ENCODE measurements around the gene MED1.
A peak's percentile ranks its signal among the peaks of the same experiment; 100 is the strongest.
"Not testable (repeated sequence)": the region's sequence is repeated elsewhere in the genome, so short reads cannot be mapped to it uniquely, and the experiment has no call there.

The MED1 gene

DNA sequence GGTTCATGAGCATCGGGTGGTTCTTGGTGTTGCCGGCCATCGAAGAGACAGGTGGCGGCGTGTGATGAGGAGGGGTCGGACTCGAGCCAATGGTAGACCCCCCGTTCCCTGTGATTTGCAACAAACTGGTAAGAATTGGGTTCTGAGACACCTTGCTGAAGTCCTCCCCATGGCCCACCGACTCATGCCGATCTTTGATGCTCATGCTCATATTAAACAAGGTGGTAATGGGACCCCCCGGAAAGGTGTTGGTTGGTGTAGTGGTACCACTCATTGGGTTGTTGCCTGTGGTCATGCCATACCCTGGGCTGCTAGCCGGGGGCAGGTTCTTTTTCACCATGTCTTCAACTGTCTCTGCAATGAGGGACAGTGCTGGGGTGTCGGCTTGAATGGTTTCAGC, 40.8 kb downstream of the MED1 start:
- DNase-seq: no peak

DNA sequence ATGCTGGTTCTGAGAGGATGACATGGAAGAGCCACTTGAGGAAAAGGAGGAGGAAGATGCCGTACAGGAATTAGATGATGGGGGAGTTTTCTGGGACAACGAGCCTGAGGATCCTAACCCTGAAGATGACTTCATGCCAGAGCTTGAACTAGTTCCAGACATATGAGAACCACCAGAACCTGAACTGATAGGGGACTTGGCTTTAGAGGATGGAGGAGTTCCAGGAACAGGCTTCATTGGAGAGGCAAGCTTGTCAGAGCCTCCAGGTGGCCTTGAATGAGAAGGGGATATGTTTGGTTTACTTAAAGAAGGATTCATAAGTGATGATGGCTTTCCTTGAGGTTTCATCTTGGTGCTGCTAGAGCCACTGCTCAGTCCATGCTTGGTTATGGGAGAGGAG, 42.7 kb downstream of the MED1 start:
- no peak for DNase-seq

GRCh38 chr17:39406951-39407350, 44.1 kb downstream of the MED1 start:
- DNase-seq: no peak

- no peak for DNase-seq
These were observed 45.6 kb downstream of the MED1 start for GRCh38 chr17:39405436-39405835.

DNA sequence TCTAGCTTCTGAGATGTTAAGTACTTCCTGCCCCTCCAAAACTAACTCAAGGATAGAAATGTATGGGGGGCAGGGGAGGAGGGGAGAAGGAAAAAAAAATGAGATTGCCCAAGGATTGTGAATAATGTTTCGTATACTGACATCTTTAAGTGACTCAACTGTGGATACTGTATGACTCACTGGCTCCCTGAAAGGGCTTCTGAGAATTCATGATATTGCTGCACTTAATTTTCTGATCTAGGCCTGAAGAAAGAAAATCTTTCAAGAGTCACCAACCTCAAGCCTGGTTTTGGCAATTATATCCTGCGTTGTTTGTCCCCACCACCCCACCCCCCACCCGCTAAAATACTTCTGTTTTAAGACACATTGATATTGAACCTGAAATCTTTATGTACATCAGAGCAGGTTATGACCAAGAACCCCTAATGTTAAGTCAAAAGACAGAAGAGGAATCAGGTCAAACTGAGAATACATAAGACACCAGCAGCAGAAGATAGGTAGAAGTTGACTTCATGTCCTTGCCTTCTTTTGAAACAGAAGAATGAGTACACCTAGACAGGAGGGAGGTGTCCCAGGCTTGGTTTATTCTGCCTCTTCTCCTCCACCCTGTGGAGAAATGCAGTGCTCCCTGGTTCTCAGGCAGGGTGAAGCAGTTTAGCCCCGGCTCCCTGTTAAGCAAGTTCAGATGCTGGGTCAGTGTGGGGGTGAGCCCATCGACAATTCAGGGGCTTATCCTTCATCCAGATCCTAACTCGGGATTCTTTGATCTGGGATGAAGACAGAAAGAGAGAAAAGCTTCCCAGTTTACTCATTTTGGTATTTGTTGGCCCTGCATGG, 46.3 kb downstream of the MED1 start:
- DNase-seq: no peak

GRCh38 chr17:39402890-39403605, 48.0 kb downstream of the MED1 start:
- no peak for DNase-seq

DNA sequence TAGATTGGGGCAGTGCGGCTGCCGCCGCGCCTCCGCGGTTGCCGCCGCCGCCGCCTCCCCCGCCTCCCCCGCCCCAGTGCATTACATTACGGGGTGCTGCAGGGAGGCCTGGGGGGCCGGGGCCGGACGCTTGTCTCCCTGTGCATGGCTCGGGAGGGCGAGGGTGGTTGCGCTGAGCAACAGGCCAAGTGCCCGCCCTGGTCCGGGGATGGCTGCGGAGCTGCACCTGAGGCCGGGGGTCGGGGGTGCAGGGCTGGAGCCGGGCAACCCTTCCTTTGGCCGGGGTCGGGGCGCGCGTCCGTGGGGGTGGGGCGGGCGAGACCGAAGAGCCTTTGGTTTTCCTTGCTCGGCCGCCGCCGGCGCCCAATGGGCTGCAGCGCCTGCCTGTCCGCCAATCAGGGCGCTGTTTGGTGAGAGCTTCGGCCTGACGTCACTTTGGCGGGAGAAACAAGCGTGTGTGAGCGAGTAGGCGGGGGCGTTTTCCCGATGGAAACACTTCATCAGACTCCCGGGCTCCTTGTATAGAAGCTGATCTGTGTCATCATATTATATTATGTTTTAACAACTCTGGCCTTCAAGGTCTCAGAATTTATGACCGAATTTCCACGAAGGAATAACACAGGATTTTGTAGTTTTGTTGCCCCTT, 48.7 kb downstream of the MED1 start:
- peak; percentile 89 for DNase-seq

- peak; percentile 94 for DNase-seq
These were observed 49.4 kb downstream of the MED1 start, which contains the start of gene FBXL20 for GRCh38 chr17:39401412-39402243. Gene FBXL20 (minus strand): TSS chr17:39401626. CDS start chr17:39401402, 224 bp downstream.

- no peak for DNase-seq
These were observed 50.3 kb downstream of the MED1 start for GRCh38 chr17:39400547-39401411.

DNA sequence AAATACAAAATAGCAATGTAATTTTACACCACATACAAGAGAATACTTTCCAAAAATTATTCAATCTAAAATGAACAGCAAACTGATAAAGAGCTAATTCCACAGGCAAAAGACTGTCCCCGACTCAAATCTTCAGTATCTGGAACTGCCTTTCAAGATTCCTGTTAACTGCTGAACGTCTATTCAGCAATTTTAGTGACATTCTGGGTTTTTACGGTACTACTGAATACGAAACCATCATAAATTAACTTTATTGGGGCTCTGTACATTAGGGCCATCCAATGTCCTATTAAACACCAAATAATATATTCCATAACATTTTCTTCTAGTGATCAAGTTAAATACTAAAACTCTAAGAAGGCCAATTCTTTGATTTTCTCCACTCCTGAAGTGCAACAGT, 51.3 kb downstream of the MED1 start:
- DNase-seq: no peak

- no peak for DNase-seq
These were observed 57.3 kb downstream of the MED1 start for GRCh38 chr17:39393736-39394135.

GRCh38 chr17:39391448-39391847, 59.6 kb downstream of the MED1 start:
- DNase-seq: no peak

DNA sequence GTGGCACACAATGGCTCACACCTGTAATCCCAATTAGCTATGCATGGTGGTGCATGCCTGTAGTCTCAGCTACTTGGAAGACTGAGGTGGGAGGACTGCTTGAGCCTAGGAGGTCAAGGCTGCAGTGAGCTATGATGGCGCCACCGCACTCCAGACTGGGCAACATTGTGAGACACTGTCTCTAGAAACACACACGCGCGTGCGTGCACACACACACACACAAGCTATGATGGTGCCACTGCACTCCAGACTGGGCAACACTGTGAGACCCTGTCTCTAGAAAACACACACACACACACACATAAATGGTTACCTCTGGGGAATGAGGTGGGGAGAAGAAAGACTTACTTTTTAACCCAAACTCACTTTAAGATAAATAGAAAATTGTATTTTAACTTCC, 66.0 kb downstream of the MED1 start:
- DNase-seq: no peak

GRCh38 chr17:39380144-39380543, 70.9 kb downstream of the MED1 start:
- no peak for DNase-seq

DNA sequence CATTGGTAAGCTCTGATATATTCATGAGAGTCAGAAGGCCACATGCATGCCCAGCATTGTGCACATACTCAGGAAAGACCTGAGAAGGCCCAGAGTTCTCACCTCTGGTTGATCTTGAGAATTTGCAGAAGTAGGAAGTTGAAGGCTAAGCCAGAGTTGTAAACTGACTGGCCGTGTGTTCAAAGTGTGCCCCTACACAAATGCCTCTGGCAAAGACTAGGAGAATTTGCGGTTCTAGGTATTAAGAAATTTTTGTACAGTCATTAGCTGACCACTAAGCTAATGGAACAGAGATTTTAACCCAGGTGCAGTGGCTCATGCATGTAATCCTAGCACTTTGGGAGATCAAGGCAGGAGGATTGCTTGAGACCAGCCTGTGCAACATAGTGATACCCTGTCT, 74.6 kb downstream of the MED1 start:
- no peak for DNase-seq

DNA sequence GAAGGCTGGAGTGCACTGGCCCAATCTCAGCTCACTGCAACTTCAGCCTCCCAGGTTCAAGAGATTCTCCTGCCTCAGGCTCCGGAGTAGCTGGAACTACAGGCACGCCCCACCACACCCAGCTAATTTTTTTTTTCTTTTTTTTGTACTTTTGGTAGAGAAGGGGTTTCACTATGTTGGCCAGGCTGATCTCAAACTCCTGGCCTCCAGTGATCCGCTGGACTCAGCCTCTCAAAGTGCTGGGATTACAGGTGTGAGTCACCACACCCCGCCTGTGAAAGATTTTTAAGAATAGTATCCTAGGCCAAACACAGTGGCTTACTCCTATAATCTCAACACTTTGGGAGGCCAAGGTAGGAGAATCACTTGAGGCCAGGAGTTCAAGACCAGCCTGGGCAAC, 83.3 kb downstream of the MED1 start:
- DNase-seq: not testable (repeated sequence)

DNA sequence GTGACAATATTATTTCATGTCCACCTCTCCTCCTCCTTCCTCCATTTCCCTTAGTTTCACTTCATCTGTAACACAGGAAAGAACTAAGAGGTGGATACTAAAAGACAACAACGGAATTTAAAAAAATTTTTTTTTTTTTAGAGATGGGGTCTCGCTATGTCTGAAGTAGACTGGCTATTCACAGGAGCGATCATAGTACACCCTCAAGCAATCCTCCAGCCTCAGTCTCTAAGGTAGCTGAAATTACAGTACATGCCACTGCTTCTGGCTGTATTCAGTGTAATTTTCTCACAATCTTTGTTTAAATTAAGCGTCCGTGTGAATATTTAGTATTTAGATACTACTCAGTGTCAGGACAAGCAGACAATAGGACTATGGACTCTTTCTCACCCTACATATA, 85.2 kb downstream of the MED1 start:
- no peak for DNase-seq

DNA sequence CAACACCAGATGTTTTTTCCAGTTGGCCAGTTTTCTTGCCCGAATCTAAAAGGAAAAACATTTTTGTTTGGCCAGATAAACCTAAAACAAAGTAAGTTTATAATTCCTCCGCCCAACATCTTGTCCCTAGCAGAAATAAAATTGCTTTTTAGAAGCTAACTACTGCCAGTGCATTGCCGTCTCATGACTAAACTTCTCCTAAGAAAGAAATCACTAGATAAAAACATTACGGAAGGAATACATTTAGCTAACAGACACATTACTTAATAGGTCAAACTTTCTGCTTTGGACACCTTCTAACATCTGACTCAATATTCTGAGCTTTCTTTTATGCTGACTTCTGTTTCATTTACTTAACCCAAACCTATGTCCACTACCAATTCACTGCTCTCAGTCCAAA, 85.8 kb downstream of the MED1 start:
- no peak for DNase-seq

GRCh38 chr17:39364236-39365025, 86.6 kb downstream of the MED1 start:
- DNase-seq: no peak

- no peak for DNase-seq
These were observed 90.0 kb downstream of the MED1 start for GRCh38 chr17:39361064-39361463.

- DNase-seq: no peak
These were observed 90.5 kb downstream of the MED1 start for GRCh38 chr17:39360537-39360936.
